ES-I3 (cell line): ENCODE results near the gene AK1.
A peak's percentile ranks its signal among the peaks of the same experiment; 100 is the strongest.

Experiments used
- H3K36me3 ChIP-seq: 2 replicates; pipeline ENCODE4 v1.6.1; 2013; ENCODE audit warnings: mild to moderate bottlenecking, low read length, control low read depth, moderate library complexity; ENCODE audit not compliant: insufficient read depth
- H3K4me1 ChIP-seq: 2 replicates; pipeline ENCODE4 v1.6.1; 2013; ENCODE audit warnings: mild to moderate bottlenecking, control low read depth, low read length; ENCODE audit not compliant: insufficient read depth
- H3K9ac ChIP-seq: 2 replicates; pipeline ENCODE4 v1.6.1; 2013; ENCODE audit warnings: low read depth, mild to moderate bottlenecking, low read length, moderate library complexity
- H3K9me3 ChIP-seq: 2 replicates; pipeline ENCODE4 v1.6.1; 2013; ENCODE audit warnings: mild to moderate bottlenecking, low read length, moderate library complexity; ENCODE audit not compliant: control insufficient read depth, insufficient read depth

Gene AK1

GRCh38 chr9:127828262-127829031 is 49.0 kb downstream of the AK1 start:
- Histone ChIP-seq H3K4me1 (peaks cover 19% of the 10 kb centered on the region), H3K36me3 (no peaks in the 10 kb centered on the region), H3K9me3 (no peaks in the 10 kb centered on the region), H3K9ac (peak overlapping the region; percentile 63)

GRCh38 chr9:127826253-127826913 is 51.1 kb downstream of the AK1 start:
- H3K9ac ChIP-seq: no peak overlapping the region
- no peaks in the 10 kb centered on the region for H3K36me3 ChIP-seq
- H3K9me3 ChIP-seq: no peaks in the 10 kb centered on the region
- H3K4me1 ChIP-seq: peaks cover 19% of the 10 kb centered on the region

GRCh38 chr9:127825319-127826051 is 52.0 kb downstream of the AK1 start:
- Histone ChIP-seq H3K9ac (peak overlapping the region; percentile 14), H3K9me3 (no peaks in the 10 kb centered on the region), H3K36me3 (no peaks in the 10 kb centered on the region), H3K4me1 (peaks cover 19% of the 10 kb centered on the region)

- peaks cover 9% of the 10 kb centered on the region; the same call in 1 of the 2 replicates for H3K4me1 ChIP-seq
- no peaks in the 10 kb centered on the region for H3K36me3 ChIP-seq
- H3K9ac ChIP-seq: no peak overlapping the region
Observed at GRCh38 chr9:127822108-127822507, 55.4 kb downstream of the AK1 start.

GRCh38 chr9:127818574-127818973 is 58.9 kb downstream of the AK1 start:
- H3K36me3 ChIP-seq: peaks cover 4% of the 10 kb centered on the region; the same call in 1 of the 2 replicates
- H3K9ac ChIP-seq: no peak overlapping the region
- no peaks in the 10 kb centered on the region for H3K4me1 ChIP-seq
- H3K9me3 ChIP-seq: no peaks in the 10 kb centered on the region

More at GRCh38 chr9:127822108-127822507, 55.4 kb downstream of the AK1 start:
- H3K9me3 ChIP-seq: no peaks in the 10 kb centered on the region

- peaks cover 6% of the 10 kb centered on the region; the same call in 1 of the 2 replicates for H3K36me3 ChIP-seq
- H3K9me3 ChIP-seq: no peaks in the 10 kb centered on the region
- H3K4me1 ChIP-seq: no peaks in the 10 kb centered on the region
- no peak overlapping the region for H3K9ac ChIP-seq
Observed at GRCh38 chr9:127817881-127818434, 59.5 kb downstream of the AK1 start.

GRCh38 chr9:127816728-127817127 is 60.7 kb downstream of the AK1 start:
- Histone ChIP-seq H3K4me1 (no peaks in the 10 kb centered on the region), H3K36me3 (peaks cover 9% of the 10 kb centered on the region), H3K9ac (no peak overlapping the region), H3K9me3 (no peaks in the 10 kb centered on the region)
